Prostate gland (tissue), 2 donors: Measurements from ENCODE around the gene KIF18A. TPM values are rescaled to one million over a fixed set of nuclear protein-coding genes. Genes with fewer than 3 reads are reported as not detected.
"Not testable (repeated sequence)": the region's sequence is repeated elsewhere in the genome, so short reads cannot be mapped to it uniquely, and the experiment has no call there.

ENCODE experiments used
- DNase-seq: peaks from one replicate; pipeline ENCODE4 v3.0.0-alpha.2; 2019; ENCODE audit warnings: low spot score
- H3K27ac ChIP-seq, 2 donors: fragments of 200-600 bp; sonication (generic); 2 replicates each; pipeline ENCODE4 v1.5.1; 2017 to 2019
- H3K27me3 ChIP-seq: fragments of 200-600 bp; sonication (generic); replicated peaks from 2 replicates; pipeline ENCODE4 v1.5.1; 2019; ENCODE audit not compliant: insufficient read depth
- H3K36me3 ChIP-seq, 2 donors: fragments of 200-600 bp; sonication (generic); 1 replicate in 1 of 2; 2 replicates in 1 of 2; pipeline versions ENCODE4 v1.5.1 to v1.8.1; 2017 to 2019
- H3K4me1 ChIP-seq: fragments of 200-600 bp; sonication (generic); replicated peaks from 2 replicates; pipeline ENCODE4 v1.5.1; 2019
- H3K4me3 ChIP-seq, 2 donors: fragments of 200-600 bp; sonication (generic); 2 replicates each; pipeline ENCODE4 v1.5.1; 2017 to 2019
- H3K9me3 ChIP-seq: fragments of 200-600 bp; sonication (generic); 2 replicates; pipeline ENCODE4 v1.5.1; 2017
- CTCF ChIP-seq, 4 experiments: fragments of 200-600 bp in 2 of 4; fragments of 450-650 bp in 2 of 4; sonication (generic) in 2 of 4; IDR thresholded peaks; 1 replicate in 3 of 4; 2 replicates in 1 of 4; pipeline ENCODE4 v1.5.1; 2016 to 2019; ENCODE audit warnings: antibody characterized with exemption in 4 of 4, mild to moderate bottlenecking in 2 of 4, moderate library complexity in 2 of 4
- POLR2A ChIP-seq: fragments of 450-650 bp; IDR thresholded peaks from one replicate; pipeline ENCODE4 v1.6.1; 2016; ENCODE audit warnings: antibody characterized with exemption, mild to moderate bottlenecking
- POLR2AphosphoS5 ChIP-seq: sonication (generic); formaldehyde crosslinking; IDR thresholded peaks from one replicate; pipeline ENCODE4 v1.6.1; 2017; ENCODE audit warnings: antibody characterized with exemption
- WGBS: methylation state at CpG from one replicate; pipeline ENCODE4 v1.1.5; 2018; 5-methylcytosine and 5-hydroxymethylcytosine counted together
- intact Hi-C: fragments of 100-400 bp; cut with DNase I; formaldehyde crosslinking; loops from one replicate; pipeline ENCODE4 v1.14.2; 2022
- total RNA-seq, 2 donors: library from RNA; depleted of rRNA; stranded (reverse); fragments of >200 nt; gene quantifications; one replicate each; pipeline ENCODE4 v1.1.0, GENCODE V29; 2016

The KIF18A gene
- total RNA-seq, 2 donors from 2014 or later = 0.73 to 3.8 TPM

DNA sequence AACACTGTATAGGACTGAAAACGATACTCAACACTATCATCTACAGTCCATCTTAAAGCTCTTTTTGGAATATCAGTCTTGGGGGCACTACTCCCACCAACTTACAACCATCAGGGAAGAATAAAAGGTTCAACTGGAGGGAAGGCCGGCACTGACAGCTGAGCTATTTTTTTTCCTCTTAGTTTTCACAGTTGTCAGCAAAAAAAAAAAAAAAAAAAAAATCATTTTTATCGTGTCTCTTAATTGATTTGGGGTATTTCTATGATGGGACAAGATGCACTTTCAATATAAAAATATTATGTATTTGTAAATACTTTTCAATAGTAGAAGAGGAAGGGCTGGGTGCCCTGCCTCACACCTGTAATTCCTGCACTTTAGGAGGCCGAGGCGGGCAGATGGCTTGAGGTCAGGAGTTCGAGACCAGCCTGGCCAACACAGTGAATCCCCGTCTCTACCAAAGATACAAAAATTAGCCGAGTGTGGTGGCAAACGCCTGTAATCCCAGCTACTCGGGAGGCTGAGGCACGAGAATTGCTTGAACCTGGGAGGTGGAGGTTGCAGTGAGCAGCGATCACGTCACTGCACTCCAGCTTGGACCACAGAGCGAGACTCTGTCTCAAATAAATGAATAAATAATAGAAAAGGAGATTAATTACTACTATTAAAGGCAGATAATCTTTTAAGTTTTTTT is 1.5 kb downstream of the KIF18A start:
- Histone ChIP-seq H3K27me3 (no peaks in the 10 kb centered on the region), H3K36me3 (no peaks in the 10 kb centered on the region), H3K4me3 (no peak overlapping the region), H3K4me1 (peaks cover 4% of the 10 kb centered on the region), H3K27ac (no peak overlapping the region), H3K9me3 (no peaks in the 10 kb centered on the region)
- intact Hi-C loops = no loop called here
- no peak for DNase-seq
- WGBS = 90% methylated on average over 14 of the region's 14 CpGs
- TF ChIP-seq CTCF (IDR thresholded peaks at IDR 0.05) (no peak), POLR2AphosphoS5 (no peak), POLR2A (no peak)

GRCh38 chr11:28105869-28106268 is 2.1 kb downstream of the KIF18A start:
- WGBS = 91% methylated on average over 5 of the region's 5 CpGs
- Histone ChIP-seq H3K4me1 (peaks cover 4% of the 10 kb centered on the region), H3K36me3 (no peaks in the 10 kb centered on the region), H3K9me3 (no peaks in the 10 kb centered on the region), H3K27me3 (no peaks in the 10 kb centered on the region), H3K27ac (no peak overlapping the region), H3K4me3 (no peak overlapping the region)
- DNase-seq = no peak
- intact Hi-C loops = no loop called here
- TF ChIP-seq POLR2AphosphoS5 (no peak), CTCF (IDR thresholded peaks at IDR 0.05) (no peak), POLR2A (no peak)

GRCh38 chr11:28104984-28105383 is 3.0 kb downstream of the KIF18A start:
- H3K9me3 ChIP-seq = no peaks in the 10 kb centered on the region
- no peak overlapping the region for H3K27ac ChIP-seq
- TF ChIP-seq POLR2A = no peak
- TF ChIP-seq CTCF (IDR thresholded peaks at IDR 0.05) = no peak
- no peak for TF ChIP-seq POLR2AphosphoS5
- H3K36me3 ChIP-seq = no peaks in the 10 kb centered on the region
- intact Hi-C loops = no loop called here
- 93% methylated on average over 2 of the region's 2 CpGs for WGBS
- H3K4me3 ChIP-seq = no peak overlapping the region
- H3K4me1 ChIP-seq = peaks cover 4% of the 10 kb centered on the region
- no peaks in the 10 kb centered on the region for H3K27me3 ChIP-seq
- no peak for DNase-seq

DNA sequence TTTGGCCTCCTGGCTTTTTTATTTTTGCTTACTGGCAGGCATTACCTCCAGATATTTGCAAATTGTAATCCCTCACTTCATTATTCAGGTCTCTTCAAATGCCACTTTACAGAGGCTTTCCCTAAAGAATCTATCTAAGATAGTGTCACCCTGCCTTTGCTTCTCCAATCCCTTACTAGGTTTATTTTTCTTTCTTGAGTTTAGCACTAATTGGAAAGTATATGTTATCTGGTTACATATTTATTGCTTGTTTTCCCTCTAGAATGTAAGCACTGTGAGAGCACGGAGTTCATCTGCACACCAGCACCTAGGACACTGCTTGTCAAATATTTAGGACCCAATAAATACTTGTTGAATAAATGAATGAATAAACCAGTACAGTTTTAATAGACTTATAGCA is 3.5 kb downstream of the KIF18A start:
- intact Hi-C loops = no loop called here
- H3K4me3 ChIP-seq = no peak overlapping the region
- peaks cover 4% of the 10 kb centered on the region for H3K4me1 ChIP-seq
- DNase-seq = no peak
- H3K36me3 ChIP-seq = no peaks in the 10 kb centered on the region
- no peaks in the 10 kb centered on the region for H3K9me3 ChIP-seq
- no peak overlapping the region for H3K27ac ChIP-seq
- TF ChIP-seq CTCF (IDR thresholded peaks at IDR 0.05) = no peak
- 86% methylated on average over 1 of the region's 1 CpG for WGBS
- no peaks in the 10 kb centered on the region for H3K27me3 ChIP-seq

GRCh38 chr11:28102300-28102699 is 5.7 kb downstream of the KIF18A start:
- H3K27ac ChIP-seq, intact Hi-C loops: not testable (repeated sequence)

More at GRCh38 chr11:28102300-28102699, 5.7 kb downstream of the KIF18A start:
- H3K9me3 ChIP-seq, H3K4me3 ChIP-seq, H3K4me1 ChIP-seq, H3K36me3 ChIP-seq, H3K27me3 ChIP-seq, DNase-seq: not testable (repeated sequence)
- WGBS = 82% methylated on average over 4 of the region's 4 CpGs
